GDM1 (cell line): Measurements from ENCODE around the gene SEMA3E.

Source experiments
- DNase-seq: peaks from one replicate; lab custom pipeline; 2025; lab: John Stamatoyannopoulos, UW

Gene SEMA3E

DNA sequence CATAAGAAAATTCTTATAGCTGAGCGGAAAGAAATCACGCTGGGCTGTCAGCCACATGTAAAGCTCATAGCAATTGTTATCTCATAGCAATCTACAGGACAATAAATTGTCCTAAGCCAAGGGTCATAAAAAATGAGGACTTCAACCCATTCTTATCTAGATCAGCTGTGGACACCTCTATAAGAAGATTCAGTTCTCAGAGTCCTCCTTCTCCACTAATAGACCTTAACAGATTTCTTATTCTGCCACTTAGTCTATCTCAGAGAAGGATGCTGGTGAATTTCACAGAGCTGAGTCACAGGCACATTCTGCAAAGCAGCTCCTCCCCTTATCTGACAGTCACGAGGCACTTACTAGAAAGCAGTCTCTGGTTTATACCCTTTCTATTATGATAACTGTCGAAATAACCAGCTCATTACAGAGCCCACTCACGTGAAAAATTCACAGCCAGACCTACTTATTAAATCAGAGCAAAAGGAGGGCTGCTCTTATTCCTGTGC lies 300.9 kb downstream of the SEMA3E start:
- no peak for DNase-seq

DNA sequence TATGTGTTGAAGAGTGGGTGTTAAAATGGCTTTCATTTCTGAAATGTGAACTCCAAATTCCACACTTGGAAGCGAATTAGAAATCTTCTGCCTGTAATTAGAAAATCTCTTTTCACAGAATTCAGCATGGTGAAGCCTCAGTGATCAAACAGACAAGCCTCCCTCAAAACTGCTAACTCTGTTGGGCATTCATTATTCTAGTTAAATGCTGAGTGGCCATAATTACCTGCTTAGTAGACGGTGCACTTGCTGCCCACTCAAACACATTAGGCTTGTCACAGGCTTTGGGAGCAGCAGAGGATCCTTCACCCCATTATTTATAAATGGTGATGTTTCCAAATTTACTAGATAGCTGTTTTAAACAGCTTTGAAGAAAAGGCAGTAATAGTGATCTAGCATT lies 309.0 kb downstream of the SEMA3E start:
- DNase-seq: no peak

GRCh38 chr7:83338277-83338950 lies 310.5 kb downstream of the SEMA3E start:
- no peak for DNase-seq

GRCh38 chr7:83337050-83337449 lies 311.9 kb downstream of the SEMA3E start:
- no peak for DNase-seq

DNA sequence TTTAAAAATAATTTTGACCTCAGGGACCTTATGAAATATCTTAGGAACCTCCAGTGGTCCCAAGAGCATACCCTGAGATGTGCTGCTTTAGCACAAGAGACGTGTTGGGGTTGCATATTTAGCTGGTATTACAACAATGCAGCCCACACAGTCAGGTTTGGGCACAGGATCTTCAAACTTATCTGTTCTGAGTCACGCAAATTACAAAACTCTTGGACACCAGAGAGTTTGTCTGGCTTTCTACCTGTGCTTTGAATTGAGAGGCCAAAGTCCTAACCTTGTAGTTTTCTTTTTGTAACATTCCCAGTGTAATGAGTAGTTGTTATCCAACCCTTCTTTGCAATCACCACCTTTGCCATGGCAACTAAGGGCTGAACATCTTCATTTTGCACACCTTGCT lies 322.7 kb downstream of the SEMA3E start:
- no peak for DNase-seq

GRCh38 chr7:83325083-83325482 lies 323.9 kb downstream of the SEMA3E start:
- no peak for DNase-seq

DNA sequence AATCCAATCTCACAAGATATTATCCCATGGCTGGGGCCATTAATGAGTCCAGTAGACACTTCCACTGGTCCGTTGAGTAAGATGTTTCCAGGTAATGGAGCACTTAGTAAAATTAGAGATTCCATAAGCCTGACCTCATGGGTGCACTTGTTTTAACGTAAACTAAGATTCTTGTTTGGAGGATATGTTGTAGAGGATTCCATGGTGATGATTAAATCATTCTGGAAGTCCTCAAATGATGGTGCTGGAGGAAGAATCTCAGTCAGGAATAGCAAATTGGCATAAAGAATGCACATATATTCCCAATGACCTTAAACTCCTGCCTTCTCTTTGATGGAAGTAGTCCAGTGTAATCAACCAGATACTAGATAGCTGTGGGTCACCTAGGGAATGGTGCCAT lies 324.3 kb downstream of the SEMA3E start:
- DNase-seq: no peak

DNA sequence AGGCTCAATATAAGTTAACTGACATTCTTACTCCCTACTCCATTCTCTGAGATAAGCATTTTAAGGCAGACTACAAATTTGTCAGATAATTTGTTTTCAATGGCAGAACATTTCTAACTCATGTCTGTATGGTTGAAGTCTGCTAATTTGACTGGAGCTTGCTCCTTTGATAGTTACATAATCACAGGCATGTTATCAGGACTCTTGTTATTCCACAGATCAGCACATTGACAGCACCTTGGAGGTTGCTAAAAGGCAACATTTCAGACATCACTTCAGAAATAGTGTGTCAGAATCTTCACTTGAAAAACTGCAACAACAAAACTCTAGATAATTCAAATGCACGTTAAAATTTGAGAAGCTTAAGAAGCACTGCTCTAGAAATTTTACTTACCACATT lies 327.9 kb downstream of the SEMA3E start:
- no peak for DNase-seq

DNA sequence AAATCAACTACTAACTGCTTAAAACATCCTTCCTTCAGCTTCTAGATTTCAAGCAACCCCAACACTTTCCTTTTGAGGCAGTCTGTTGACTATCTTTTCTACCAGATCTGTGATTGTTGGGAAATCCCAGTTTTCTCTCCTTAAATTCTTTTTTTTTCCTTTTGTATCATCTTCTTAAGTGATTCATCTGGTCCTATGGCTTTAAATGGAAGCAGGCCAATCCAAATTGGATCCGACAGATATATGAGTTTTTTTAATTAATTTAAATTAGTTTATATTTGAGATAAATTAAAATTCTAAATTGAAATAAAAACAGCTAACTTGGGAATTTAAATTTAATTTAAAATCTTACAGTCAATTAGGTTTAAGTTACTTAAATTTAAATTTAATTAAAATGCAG lies 335.0 kb downstream of the SEMA3E start:
- no peak for DNase-seq
